ENCODE data around the gene EIF4B. TPM values are rescaled to one million over a fixed set of nuclear protein-coding genes. Genes with fewer than 3 reads are reported as not detected.

Gene EIF4B
- polyA plus RNA-seq, 1 donor (not counting 4 experiments of a cell fraction or from before 2014, with no cell fraction given), result 422 TPM

- DNase-seq (ENCODE audit: low read depth, low spot score) (no peak), FAIRE-seq (no peak)
- dilution Hi-C loops (cut with MboI; ENCODE audit: extremely low pct_ligation_motif_present, low sequenced_read_pairs), result no loop called here
- Histone ChIP-seq H2AFZ (ENCODE audit: control insufficient read depth, low read length) (no peak overlapping the region), H3K9ac (ENCODE audit: control insufficient read depth, extremely low read depth, insufficient read depth, low read length) (no peak overlapping the region), H4K20me1 (ENCODE audit: control insufficient read depth, extremely low read depth, insufficient read depth, low read length) (no peaks in the 10 kb centered on the region), H3K4me2 (ENCODE audit: control insufficient read depth, extremely low read depth, insufficient read depth, low read depth, low read length) (no peak overlapping the region), H3K79me2 (ENCODE audit: control insufficient read depth, insufficient read depth, low read length) (no peaks in the 10 kb centered on the region), H3K36me3 (ENCODE audit: control insufficient read depth in 2 of 2, extremely low read depth in 1 of 2, insufficient read depth in 2 of 2, low read length in 2 of 2) (peaks cover 0 to 3% of the 10 kb centered on the region in 2 experiments), H3K9me3 (ENCODE audit: control insufficient read depth, low read depth, low read length) (no peaks in the 10 kb centered on the region), H3K9me1 (ENCODE audit: control insufficient read depth, extremely low read depth, insufficient read depth, low read length) (peaks cover 3% of the 10 kb centered on the region), H3K4me3 (ENCODE audit: control insufficient read depth in 2 of 3, extremely low read depth in 1 of 3, insufficient read depth in 2 of 3, low read depth in 1 of 3, low read length in 3 of 3) (no peak overlapping the region), H3K27ac (ENCODE audit: control insufficient read depth, insufficient read depth, low read length) (no peak overlapping the region), H3K4me1 (ENCODE audit: control insufficient read depth, extremely low read depth, insufficient read depth, low read length) (peaks cover 21% of the 10 kb centered on the region), H3K27me3 (ENCODE audit: control insufficient read depth, extremely low read depth, insufficient read depth, low read length) (no peaks in the 10 kb centered on the region)
- TF ChIP-seq EZH2 (IDR thresholded peaks at IDR 0.05; ENCODE audit: low read length) (no peak), CTCF (optimal IDR thresholded peaks at IDR 0.05 in 1 of 3, IDR thresholded peaks at IDR 0.05 in 1 of 3, conservative IDR thresholded peaks at IDR 0.05 in 1 of 3; ENCODE audit: extremely low read depth in 1 of 3, insufficient read depth in 2 of 3, low read length in 3 of 3) (no peak)
Observed at GRCh38 chr12:53056296-53056695, 50.0 kb downstream of the EIF4B start.

GRCh38 chr12:53056901-53057300 lies 50.6 kb downstream of the EIF4B start:
- H3K4me3 ChIP-seq (ENCODE audit: control insufficient read depth in 2 of 3, extremely low read depth in 1 of 3, insufficient read depth in 2 of 3, low read depth in 1 of 3, low read length in 3 of 3), result no peak overlapping the region
- H3K9ac ChIP-seq (ENCODE audit: control insufficient read depth, extremely low read depth, insufficient read depth, low read length), result no peak overlapping the region
- dilution Hi-C loops (cut with MboI; ENCODE audit: extremely low pct_ligation_motif_present, low sequenced_read_pairs), result no loop called here
- H3K4me2 ChIP-seq (ENCODE audit: control insufficient read depth, extremely low read depth, insufficient read depth, low read depth, low read length), result no peak overlapping the region
- no peaks in the 10 kb centered on the region for H3K27me3 ChIP-seq (ENCODE audit: control insufficient read depth, extremely low read depth, insufficient read depth, low read length)
- H3K27ac ChIP-seq (ENCODE audit: control insufficient read depth, insufficient read depth, low read length), result no peak overlapping the region
- H3K4me1 ChIP-seq (ENCODE audit: control insufficient read depth, extremely low read depth, insufficient read depth, low read length), result peaks cover 21% of the 10 kb centered on the region
- FAIRE-seq (no peak), DNase-seq (ENCODE audit: low read depth, low spot score) (no peak)
- H3K9me3 ChIP-seq (ENCODE audit: control insufficient read depth, low read depth, low read length), result no peaks in the 10 kb centered on the region
- no peak for TF ChIP-seq CTCF (optimal IDR thresholded peaks at IDR 0.05 in 1 of 3, IDR thresholded peaks at IDR 0.05 in 1 of 3, conservative IDR thresholded peaks at IDR 0.05 in 1 of 3; ENCODE audit: extremely low read depth in 1 of 3, insufficient read depth in 2 of 3, low read length in 3 of 3)
- no peak for TF ChIP-seq EZH2 (IDR thresholded peaks at IDR 0.05; ENCODE audit: low read length)
- peaks cover 0 to 1% of the 10 kb centered on the region in 2 experiments for H3K36me3 ChIP-seq (ENCODE audit: control insufficient read depth in 2 of 2, extremely low read depth in 1 of 2, insufficient read depth in 2 of 2, low read length in 2 of 2)
- H2AFZ ChIP-seq (ENCODE audit: control insufficient read depth, low read length), result no peak overlapping the region
- H4K20me1 ChIP-seq (ENCODE audit: control insufficient read depth, extremely low read depth, insufficient read depth, low read length), result no peaks in the 10 kb centered on the region
- H3K9me1 ChIP-seq (ENCODE audit: control insufficient read depth, extremely low read depth, insufficient read depth, low read length), result peaks cover 3% of the 10 kb centered on the region
- H3K79me2 ChIP-seq (ENCODE audit: control insufficient read depth, insufficient read depth, low read length), result no peaks in the 10 kb centered on the region
